Measurements from ENCODE around the gene LEFTY1. TPM values are rescaled to one million over a fixed set of nuclear protein-coding genes. Genes with fewer than 3 reads are reported as not detected.

Gene LEFTY1
- total RNA-seq, 1 experiment from 2014 or later, result not detected

DNA sequence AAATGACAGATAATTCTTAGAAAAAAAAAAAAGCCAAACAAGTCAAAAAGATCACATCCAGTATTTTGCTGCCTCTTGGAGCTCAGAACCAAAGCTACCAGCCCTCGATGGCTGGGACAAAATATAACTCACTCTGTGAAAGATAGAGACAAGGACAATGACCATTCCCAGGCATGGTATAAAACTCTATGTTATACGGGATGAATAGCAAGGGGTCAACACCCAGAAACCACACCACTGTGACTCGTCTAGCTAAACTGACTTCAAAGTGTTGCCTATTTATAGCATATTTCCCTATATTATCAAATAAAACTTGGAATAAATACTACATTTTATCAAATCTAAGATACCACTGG is 16.9 kb downstream of the LEFTY1 start:
- DNase-seq (ENCODE audit: low read depth, low spot score) (no peak), ATAC-seq (no peak)
- Histone ChIP-seq H3K36me3 (ENCODE audit: control insufficient read depth, insufficient read depth, low read length) (no peaks in the 10 kb centered on the region), H3K4me1 (ENCODE audit: control insufficient read depth, insufficient read depth, low read length) (peaks cover 14% of the 10 kb centered on the region), H3K9me3 (ENCODE audit: control insufficient read depth, insufficient read depth, low read depth, low read length) (no peaks in the 10 kb centered on the region), H3K27ac (ENCODE audit: low read length) (no peak overlapping the region), H3K27me3 (ENCODE audit: control insufficient read depth, insufficient read depth, low read length) (no peaks in the 10 kb centered on the region), H3K4me3 (ENCODE audit: low read depth in 2 of 2, low read length in 2 of 2) (no peak overlapping the region)
- ChIA-PET CTCF (interaction anchor here (0.6 to 0.7 kb wide), 2 partner anchors 60 to 209 kb away, joined by 6 to 9 read pairs; no protein-coding TSS in a partner anchor), POLR2A (interaction anchor here (0.7 kb wide), 1 partner anchor 10 kb away, joined by 5 read pairs; the partner anchor contains the start of gene TMEM63A)
- in situ Hi-C loops (cut with HindIII; ENCODE audit: low pct_unique_long_range_greater_than_20kb, low sequenced_read_pairs) (no loop called here), intact Hi-C loops (cut with micrococcal nuclease; ENCODE audit: unreplicated experiment) (no loop called here)
- BruUV-seq (replicated peaks), result no TSS peak
- no peak for TF ChIP-seq TCF7L2 (IDR thresholded peaks at IDR 0.05; ENCODE audit: low read depth, low read length)
- TF ChIP-seq, protein P1, sequence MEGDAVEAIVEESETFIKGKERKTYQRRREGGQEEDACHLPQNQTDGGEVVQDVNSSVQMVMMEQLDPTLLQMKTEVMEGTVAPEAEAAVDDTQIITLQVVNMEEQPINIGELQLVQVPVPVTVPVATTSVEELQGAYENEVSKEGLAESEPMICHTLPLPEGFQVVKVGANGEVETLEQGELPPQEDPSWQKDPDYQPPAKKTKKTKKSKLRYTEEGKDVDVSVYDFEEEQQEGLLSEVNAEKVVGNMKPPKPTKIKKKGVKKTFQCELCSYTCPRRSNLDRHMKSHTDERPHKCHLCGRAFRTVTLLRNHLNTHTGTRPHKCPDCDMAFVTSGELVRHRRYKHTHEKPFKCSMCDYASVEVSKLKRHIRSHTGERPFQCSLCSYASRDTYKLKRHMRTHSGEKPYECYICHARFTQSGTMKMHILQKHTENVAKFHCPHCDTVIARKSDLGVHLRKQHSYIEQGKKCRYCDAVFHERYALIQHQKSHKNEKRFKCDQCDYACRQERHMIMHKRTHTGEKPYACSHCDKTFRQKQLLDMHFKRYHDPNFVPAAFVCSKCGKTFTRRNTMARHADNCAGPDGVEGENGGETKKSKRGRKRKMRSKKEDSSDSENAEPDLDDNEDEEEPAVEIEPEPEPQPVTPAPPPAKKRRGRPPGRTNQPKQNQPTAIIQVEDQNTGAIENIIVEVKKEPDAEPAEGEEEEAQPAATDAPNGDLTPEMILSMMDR (IDR thresholded peaks at IDR 0.05), result no peak
- no peak for TF ChIP-seq SIN3A (IDR thresholded peaks at IDR 0.05; ENCODE audit: borderline replicate concordance, insufficient read depth, low read depth, low read length)
- TF ChIP-seq, protein P2, sequence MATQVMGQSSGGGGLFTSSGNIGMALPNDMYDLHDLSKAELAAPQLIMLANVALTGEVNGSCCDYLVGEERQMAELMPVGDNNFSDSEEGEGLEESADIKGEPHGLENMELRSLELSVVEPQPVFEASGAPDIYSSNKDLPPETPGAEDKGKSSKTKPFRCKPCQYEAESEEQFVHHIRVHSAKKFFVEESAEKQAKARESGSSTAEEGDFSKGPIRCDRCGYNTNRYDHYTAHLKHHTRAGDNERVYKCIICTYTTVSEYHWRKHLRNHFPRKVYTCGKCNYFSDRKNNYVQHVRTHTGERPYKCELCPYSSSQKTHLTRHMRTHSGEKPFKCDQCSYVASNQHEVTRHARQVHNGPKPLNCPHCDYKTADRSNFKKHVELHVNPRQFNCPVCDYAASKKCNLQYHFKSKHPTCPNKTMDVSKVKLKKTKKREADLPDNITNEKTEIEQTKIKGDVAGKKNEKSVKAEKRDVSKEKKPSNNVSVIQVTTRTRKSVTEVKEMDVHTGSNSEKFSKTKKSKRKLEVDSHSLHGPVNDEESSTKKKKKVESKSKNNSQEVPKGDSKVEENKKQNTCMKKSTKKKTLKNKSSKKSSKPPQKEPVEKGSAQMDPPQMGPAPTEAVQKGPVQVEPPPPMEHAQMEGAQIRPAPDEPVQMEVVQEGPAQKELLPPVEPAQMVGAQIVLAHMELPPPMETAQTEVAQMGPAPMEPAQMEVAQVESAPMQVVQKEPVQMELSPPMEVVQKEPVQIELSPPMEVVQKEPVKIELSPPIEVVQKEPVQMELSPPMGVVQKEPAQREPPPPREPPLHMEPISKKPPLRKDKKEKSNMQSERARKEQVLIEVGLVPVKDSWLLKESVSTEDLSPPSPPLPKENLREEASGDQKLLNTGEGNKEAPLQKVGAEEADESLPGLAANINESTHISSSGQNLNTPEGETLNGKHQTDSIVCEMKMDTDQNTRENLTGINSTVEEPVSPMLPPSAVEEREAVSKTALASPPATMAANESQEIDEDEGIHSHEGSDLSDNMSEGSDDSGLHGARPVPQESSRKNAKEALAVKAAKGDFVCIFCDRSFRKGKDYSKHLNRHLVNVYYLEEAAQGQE (IDR thresholded peaks at IDR 0.05; ENCODE audit: insufficient read depth in 1 of 2, low read depth in 2 of 2, low read length in 1 of 2), result no peak
- TF ChIP-seq POLR2AphosphoS5 (IDR thresholded peaks at IDR 0.05; ENCODE audit: low read depth, low read length), result no peak

DNA sequence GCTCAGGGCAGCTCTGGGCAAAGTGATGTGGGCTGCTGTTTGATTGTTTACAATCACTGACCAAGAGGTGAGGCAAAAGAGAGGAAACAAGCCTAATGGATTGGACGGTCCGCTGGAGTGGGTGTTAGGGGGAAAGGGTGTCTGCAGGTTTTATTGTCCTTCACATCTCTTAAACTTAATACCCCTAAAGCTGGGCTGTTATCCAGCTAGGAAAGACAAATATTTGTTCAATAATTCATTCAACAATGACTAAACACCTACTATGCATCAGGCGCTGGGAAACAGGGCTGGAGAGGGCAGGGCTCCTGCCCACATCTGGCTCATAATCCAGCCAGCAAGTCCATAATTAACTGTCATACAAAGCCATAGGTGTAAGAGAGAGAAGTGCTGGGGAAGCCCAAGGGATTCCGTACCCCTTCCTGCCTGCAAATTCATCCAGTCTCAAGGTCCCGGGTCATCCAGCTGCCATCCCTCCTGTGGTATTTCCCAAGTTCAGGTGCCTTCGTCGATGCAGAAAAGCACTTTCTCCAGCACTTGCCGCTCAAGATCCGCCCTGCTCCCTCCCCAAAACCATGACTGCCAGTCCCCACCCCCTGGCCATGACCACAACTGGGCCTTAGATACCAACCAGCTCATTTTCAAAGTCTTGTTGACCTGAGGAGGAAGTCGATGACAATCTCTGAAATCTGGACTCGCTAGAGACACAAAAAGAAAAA is 17.4 kb downstream of the LEFTY1 start:
- ATAC-seq (peak; percentile 82), DNase-seq (ENCODE audit: low read depth, low spot score) (peak; percentile 80)
- H3K4me3 ChIP-seq (ENCODE audit: low read depth in 2 of 2, low read length in 2 of 2), result no peak overlapping the region
- in situ Hi-C loops (cut with HindIII; ENCODE audit: low pct_unique_long_range_greater_than_20kb, low sequenced_read_pairs) (no loop called here), intact Hi-C loops (cut with micrococcal nuclease; ENCODE audit: unreplicated experiment) (no loop called here)
- H3K27ac ChIP-seq (ENCODE audit: low read length), result no peak overlapping the region
- TF ChIP-seq, protein P1 (IDR thresholded peaks at IDR 0.05), result no peak
- TF ChIP-seq TCF7L2 (IDR thresholded peaks at IDR 0.05; ENCODE audit: low read depth, low read length) (peak; percentile 61; the same call in 1 of the 2 replicates), POLR2AphosphoS5 (IDR thresholded peaks at IDR 0.05; ENCODE audit: low read depth, low read length) (peak; percentile 41; the same call in 1 of the 2 replicates)
- BruUV-seq (replicated peaks), result no TSS peak
- H3K36me3 ChIP-seq (ENCODE audit: control insufficient read depth, insufficient read depth, low read length), result 0 out of 2 replicates have a peak, but pooled peaks cover 2% of the 10 kb centered on the region
- peaks cover 14% of the 10 kb centered on the region for H3K4me1 ChIP-seq (ENCODE audit: control insufficient read depth, insufficient read depth, low read length)
- no peaks in the 10 kb centered on the region for H3K9me3 ChIP-seq (ENCODE audit: control insufficient read depth, insufficient read depth, low read depth, low read length)
- POLR2A ChIA-PET, result interaction anchor here (0.7 kb wide), 1 partner anchor 11 kb away, joined by 5 read pairs; the partner anchor contains the start of gene TMEM63A
- no peaks in the 10 kb centered on the region for H3K27me3 ChIP-seq (ENCODE audit: control insufficient read depth, insufficient read depth, low read length)
- CTCF ChIA-PET, result interaction anchor here (0.6 to 0.7 kb wide), 2 partner anchors 60 to 210 kb away, joined by 6 to 9 read pairs; no protein-coding TSS in a partner anchor

Data from Panc1 (cell line).